Mesenchymal stem cell (in vitro differentiated cells and primary cell): ENCODE data around the gene TNRC6A.
"Not testable (repeated sequence)": the region's sequence is repeated elsewhere in the genome, so short reads cannot be mapped to it uniquely, and the experiment has no call there.

Experiments used
- DNase-seq: peaks from one replicate; pipeline ENCODE4 v3.0.0-alpha.2; 2013
- H2AFZ ChIP-seq: one replicate; pipeline ENCODE4 v1.6.1; 2013; ENCODE audit warnings: low read depth, mild to moderate bottlenecking, control low read depth, inconsistent platforms, low read length, moderate library complexity
- H2AK5ac ChIP-seq: 2 replicates; pipeline ENCODE4 v1.6.1; 2013; ENCODE audit warnings: low read length, moderate library complexity, mild to moderate bottlenecking, inconsistent platforms; ENCODE audit not compliant: severe bottlenecking
- H2BK120ac ChIP-seq: one replicate; pipeline ENCODE4 v1.6.1; 2013; ENCODE audit warnings: low read depth, mild to moderate bottlenecking, inconsistent platforms, low read length, moderate library complexity
- H2BK12ac ChIP-seq, 2 experiments: one replicate each; pipeline ENCODE4 v1.6.1; 2013; ENCODE audit warnings: inconsistent platforms in 2 of 2, low read length in 2 of 2, mild to moderate bottlenecking in 2 of 2, moderate library complexity in 2 of 2, control low read depth in 1 of 2
- H2BK15ac ChIP-seq: one replicate; pipeline ENCODE4 v1.6.1; 2013; ENCODE audit warnings: mild to moderate bottlenecking, low read depth, inconsistent platforms; ENCODE audit not compliant: poor library complexity, severe bottlenecking
- H2BK5ac ChIP-seq: 2 replicates; pipeline ENCODE4 v1.6.1; 2013; ENCODE audit warnings: low read depth, mild to moderate bottlenecking, low read length, control low read depth, inconsistent platforms; ENCODE audit not compliant: poor library complexity, severe bottlenecking
- H3K14ac ChIP-seq, 2 experiments: one replicate each; pipeline ENCODE4 v1.6.1; 2013; ENCODE audit warnings: inconsistent platforms in 2 of 2, low read length in 2 of 2, control low read depth in 1 of 2, mild to moderate bottlenecking in 1 of 2, moderate library complexity in 1 of 2
- H3K18ac ChIP-seq, 2 experiments: one replicate each; pipeline ENCODE4 v1.6.1; 2013; ENCODE audit warnings: inconsistent platforms in 2 of 2, low read length in 2 of 2, control low read depth in 1 of 2, low read depth in 1 of 2, mild to moderate bottlenecking in 1 of 2
- H3K23ac ChIP-seq, 2 experiments: one replicate each; pipeline ENCODE4 v1.6.1; 2013; ENCODE audit warnings: inconsistent platforms in 2 of 2, low read length in 2 of 2, mild to moderate bottlenecking in 2 of 2, moderate library complexity in 2 of 2, control low read depth in 1 of 2
- H3K27ac ChIP-seq: 2 replicates; pipeline ENCODE4 v1.5.1; 2013; ENCODE audit warnings: mild to moderate bottlenecking, moderate library complexity, low read length, control low read depth, inconsistent platforms; ENCODE audit not compliant: poor library complexity, severe bottlenecking
- H3K27me3 ChIP-seq, 2 experiments: 2 replicates each; pipeline versions ENCODE4 v1.6.1 to v1.7.0; 2013; ENCODE audit warnings: low read length in 2 of 2, mild to moderate bottlenecking in 2 of 2, moderate library complexity in 2 of 2, control low read depth in 1 of 2, inconsistent platforms in 1 of 2; ENCODE audit not compliant: control insufficient read depth in 1 of 2, insufficient read depth in 1 of 2
- H3K36me3 ChIP-seq, 2 experiments: 2 replicates each; pipeline versions ENCODE4 v1.6.1 to v1.7.0; 2013; ENCODE audit warnings: low read length in 2 of 2, control low read depth in 1 of 2, inconsistent platforms in 1 of 2, low read depth in 1 of 2, mild to moderate bottlenecking in 1 of 2; ENCODE audit not compliant: insufficient read depth in 2 of 2, control insufficient read depth in 1 of 2
- H3K4ac ChIP-seq, 2 experiments: one replicate each; pipeline ENCODE4 v1.6.1; 2013; ENCODE audit warnings: inconsistent platforms in 2 of 2, low read length in 2 of 2, mild to moderate bottlenecking in 2 of 2, moderate library complexity in 2 of 2, control low read depth in 1 of 2, low read depth in 1 of 2
- H3K4me1 ChIP-seq: 2 replicates; pipeline ENCODE4 v1.6.1; 2013; ENCODE audit warnings: low read depth, low read length, control low read depth; ENCODE audit not compliant: control insufficient read depth, insufficient read depth
- H3K4me2 ChIP-seq: 2 replicates; pipeline ENCODE4 v1.6.1; 2013; ENCODE audit warnings: low read length, mild to moderate bottlenecking, inconsistent platforms; ENCODE audit not compliant: poor library complexity, severe bottlenecking
- H3K4me3 ChIP-seq, 2 experiments: 2 replicates each; pipeline versions ENCODE4 v1.5.1 to v1.7.0; 2013; ENCODE audit warnings: low read length in 2 of 2, mild to moderate bottlenecking in 2 of 2, control low read depth in 1 of 2, low read depth in 1 of 2; ENCODE audit not compliant: insufficient read depth in 1 of 2
- H3K79me1 ChIP-seq: replicated peaks from 2 replicates; pipeline ENCODE4 v1.6.1; 2013; ENCODE audit warnings: mild to moderate bottlenecking, control low read depth, low read length, inconsistent platforms; ENCODE audit not compliant: poor library complexity, severe bottlenecking
- H3K9ac ChIP-seq: 2 replicates; pipeline ENCODE4 v1.7.0; 2013; ENCODE audit warnings: mild to moderate bottlenecking, low read length, moderate library complexity
- H3K9me3 ChIP-seq: 2 replicates; pipeline ENCODE4 v1.7.0; 2013; ENCODE audit warnings: mild to moderate bottlenecking, low read length; ENCODE audit not compliant: control insufficient read depth
- H4K8ac ChIP-seq: one replicate; pipeline ENCODE4 v1.6.1; 2013; ENCODE audit warnings: inconsistent platforms, mild to moderate bottlenecking, low read length, moderate library complexity
- H4K91ac ChIP-seq: one replicate; pipeline ENCODE4 v1.6.1; 2013; ENCODE audit warnings: mild to moderate bottlenecking, low read length, inconsistent platforms
- WGBS: methylation state at CpG from one replicate; pipeline ENCODE4 v1.1.7; 2013; ENCODE audit warnings: mixed read lengths; 5-methylcytosine and 5-hydroxymethylcytosine counted together

The TNRC6A gene

DNA sequence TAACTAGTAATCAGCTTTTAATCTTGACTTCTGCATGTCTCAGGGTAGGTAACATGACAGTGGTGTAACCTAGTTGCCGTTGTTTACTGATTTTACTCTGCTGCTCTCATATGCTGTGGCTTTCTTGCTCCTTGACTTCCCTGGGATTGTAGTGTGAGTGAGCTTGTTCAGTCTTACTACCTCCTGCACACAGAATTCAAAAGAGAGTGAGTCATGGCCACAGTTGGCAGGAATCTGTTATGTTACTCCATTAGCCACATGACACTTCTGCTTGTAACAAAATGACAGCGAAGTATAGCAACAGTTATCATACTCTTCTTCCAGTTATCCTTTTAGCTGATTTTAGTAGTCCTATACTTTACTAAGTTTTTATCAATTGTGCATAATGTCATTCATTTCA is 18.8 kb downstream of the TNRC6A start:
- no peaks in the 10 kb centered on the region for H3K9me3 ChIP-seq
- DNase-seq: peak; percentile 91

DNA sequence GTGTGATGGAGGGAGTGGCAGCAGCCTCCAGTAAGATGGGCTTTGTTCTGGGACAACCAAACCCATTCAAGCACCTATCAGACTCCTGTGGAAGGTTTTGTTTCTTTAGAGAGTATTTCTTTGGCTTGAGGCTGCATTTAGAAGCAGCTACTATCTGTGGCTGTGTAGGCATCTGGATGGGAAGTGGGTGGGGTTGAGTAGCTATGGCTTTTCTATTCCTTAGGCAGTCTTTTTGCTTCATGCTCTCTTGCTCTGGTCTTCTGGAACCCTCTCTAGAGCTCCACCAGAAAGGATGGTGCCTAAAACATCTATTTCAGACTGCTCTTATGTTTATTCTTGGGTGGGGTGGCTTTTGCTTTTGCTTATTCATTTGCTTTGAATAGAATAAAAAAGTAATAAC is 19.9 kb downstream of the TNRC6A start:
- Histone ChIP-seq H3K79me1 (peaks cover 8% of the 10 kb centered on the region), H3K27me3 (no peaks in the 10 kb centered on the region), H2BK5ac (no peak overlapping the region), H3K4me1 (peaks cover 8% of the 10 kb centered on the region), H2AK5ac (no peak overlapping the region), H2BK12ac (no peak overlapping the region), H2BK120ac (no peak overlapping the region), H3K9ac (no peak overlapping the region), H2AFZ (no peak overlapping the region), H4K8ac (no peak overlapping the region), H3K4ac (no peak overlapping the region), H3K27ac (no peak overlapping the region), H3K4me3 (no peak overlapping the region), H3K36me3 (peaks cover 0 to 25% of the 10 kb centered on the region in 2 experiments), H3K18ac (no peak overlapping the region), H3K9me3 (no peaks in the 10 kb centered on the region), H3K4me2 (no peak overlapping the region), H3K14ac (no peak overlapping the region), H3K23ac (no peak overlapping the region), H4K91ac (no peak overlapping the region), H2BK15ac (no peak overlapping the region)
- DNase-seq: no peak

More for the DNA sequence above, 18.8 kb downstream of the TNRC6A start:
- H3K27ac ChIP-seq: peak overlapping the region; percentile 44
- H4K91ac ChIP-seq: no peak overlapping the region
- H3K79me1 ChIP-seq: peaks cover 7% of the 10 kb centered on the region
- H3K9ac ChIP-seq: peak overlapping the region; percentile 63
- H2BK12ac ChIP-seq: no peak overlapping the region
- H3K4ac ChIP-seq: no peak overlapping the region
- no peak overlapping the region for H2AFZ ChIP-seq
- 30% methylated on average over 2 of the region's 2 CpGs for WGBS
- no peak overlapping the region for H2BK120ac ChIP-seq
- no peak overlapping the region for H3K23ac ChIP-seq
- peak overlapping the region in 1 of 2 experiments; percentile 57 for H3K4me3 ChIP-seq
- H3K18ac ChIP-seq: no peak overlapping the region
- no peak overlapping the region for H2BK15ac ChIP-seq
- H3K4me2 ChIP-seq: no peak overlapping the region
- H2AK5ac ChIP-seq: no peak overlapping the region
- H3K36me3 ChIP-seq: peaks cover 0 to 29% of the 10 kb centered on the region in 2 experiments
- no peak overlapping the region for H4K8ac ChIP-seq
- no peak overlapping the region for H3K14ac ChIP-seq
- H3K4me1 ChIP-seq: peaks cover 8% of the 10 kb centered on the region
- no peaks in the 10 kb centered on the region for H3K27me3 ChIP-seq
- no peak overlapping the region for H2BK5ac ChIP-seq

DNA sequence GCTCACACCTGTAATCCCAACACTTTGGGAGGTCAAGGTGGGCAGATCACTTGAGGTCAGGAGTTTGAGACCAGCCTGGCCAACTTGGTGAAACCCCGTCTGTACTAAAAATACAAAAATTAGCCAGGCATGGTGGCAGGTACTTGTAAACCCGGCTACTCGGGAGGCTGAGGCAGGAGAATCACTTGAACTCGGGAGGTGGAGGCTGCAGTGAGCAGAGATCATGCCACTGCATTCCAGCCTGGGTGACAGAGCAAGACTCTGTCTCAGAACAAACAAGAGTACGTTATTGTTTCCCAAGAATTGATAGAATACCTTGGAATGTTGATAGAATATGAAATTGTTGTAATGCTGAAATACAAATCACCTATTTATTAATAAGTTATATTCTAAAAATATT is 20.4 kb downstream of the TNRC6A start:
- H3K36me3 ChIP-seq: peaks cover 0 to 23% of the 10 kb centered on the region in 2 experiments
- not testable (repeated sequence) for H3K18ac ChIP-seq, H3K9me3 ChIP-seq, H3K79me1 ChIP-seq, H2AFZ ChIP-seq, H2BK120ac ChIP-seq, H3K14ac ChIP-seq, H4K91ac ChIP-seq, H3K27me3 ChIP-seq, H3K4me1 ChIP-seq, H3K4ac ChIP-seq, H3K9ac ChIP-seq, H3K27ac ChIP-seq, H2BK5ac ChIP-seq, H2BK12ac ChIP-seq, DNase-seq, H3K4me2 ChIP-seq, H4K8ac ChIP-seq, H2AK5ac ChIP-seq, H3K4me3 ChIP-seq, H2BK15ac ChIP-seq, H3K23ac ChIP-seq
- WGBS: 96% methylated on average over 4 of the region's 5 CpGs

DNA sequence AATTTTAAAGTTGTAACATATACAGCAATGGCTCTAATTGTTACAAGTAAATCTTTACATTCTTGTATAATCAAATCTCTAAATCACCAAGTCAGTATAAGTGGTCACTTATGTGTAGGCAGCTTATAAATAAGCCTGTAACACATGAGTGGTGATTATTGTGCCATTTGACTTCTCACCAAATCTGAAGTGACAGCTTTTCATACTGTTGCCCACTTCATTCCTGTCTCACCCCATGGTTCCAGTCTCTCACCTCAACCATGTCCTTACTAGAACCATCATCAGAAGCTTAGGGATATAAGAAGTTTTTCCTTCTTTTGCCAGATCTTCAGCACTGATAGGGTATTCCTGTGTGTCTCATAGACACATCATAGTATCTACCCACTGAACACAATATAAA is 23.5 kb downstream of the TNRC6A start:
- Histone ChIP-seq H2AFZ (no peak overlapping the region), H3K4me3 (no peak overlapping the region), H3K27ac (no peak overlapping the region), H3K27me3 (no peaks in the 10 kb centered on the region), H3K23ac (no peak overlapping the region), H3K9me3 (no peaks in the 10 kb centered on the region), H3K14ac (no peak overlapping the region), H3K4ac (no peak overlapping the region), H3K9ac (no peak overlapping the region), H3K4me1 (peaks cover 6% of the 10 kb centered on the region), H2BK12ac (no peak overlapping the region), H3K36me3 (peaks cover 0 to 20% of the 10 kb centered on the region in 2 experiments), H2AK5ac (no peak overlapping the region), H4K8ac (no peak overlapping the region), H2BK15ac (no peak overlapping the region), H3K18ac (no peak overlapping the region), H3K4me2 (no peak overlapping the region), H2BK5ac (no peak overlapping the region), H4K91ac (no peak overlapping the region), H3K79me1 (peaks cover 15% of the 10 kb centered on the region), H2BK120ac (no peak overlapping the region)
- no peak for DNase-seq
